ENCODE data around the gene TBC1D7.

- TF ChIP-seq CTCF (IDR thresholded peaks at IDR 0.05 in 2 of 3, conservative IDR thresholded peaks at IDR 0.05 in 1 of 3; ENCODE audit: control insufficient read depth in 2 of 3, extremely low read depth in 1 of 3, insufficient read depth in 1 of 3, low read depth in 3 of 3, low read length in 3 of 3) = no peak
- TF ChIP-seq NBN (IDR thresholded peaks at IDR 0.05) = no peak
- no peak for TF ChIP-seq FOS (IDR thresholded peaks at IDR 0.05; ENCODE audit: borderline replicate concordance, extremely low read depth, insufficient read length)
- TF ChIP-seq TCF3 (IDR thresholded peaks at IDR 0.05; ENCODE audit: borderline replicate concordance, insufficient read depth, low read depth, low read length) = no peak
- no peak for TF ChIP-seq POLR2AphosphoS5 (IDR thresholded peaks at IDR 0.05; ENCODE audit: low read length)
- no peak for TF ChIP-seq EP300 (IDR thresholded peaks at IDR 0.05; ENCODE audit: borderline replicate concordance in 1 of 2, control insufficient read depth in 1 of 2, low read depth in 2 of 2, low read length in 2 of 2)
Measured at GRCh38 chr6:13256266-13257001, 71.9 kb downstream of the TBC1D7 start.

All from GM12878 (cell line).